ENCODE data around the gene REXO4. TPM values are rescaled to one million over a fixed set of nuclear protein-coding genes. Genes with fewer than 3 reads are reported as not detected.

The REXO4 gene
- total and polyA plus RNA-seq, 2 of the 4 experiments (the other 2 are of a cell fraction): 16.1 to 21.8 TPM

DNA sequence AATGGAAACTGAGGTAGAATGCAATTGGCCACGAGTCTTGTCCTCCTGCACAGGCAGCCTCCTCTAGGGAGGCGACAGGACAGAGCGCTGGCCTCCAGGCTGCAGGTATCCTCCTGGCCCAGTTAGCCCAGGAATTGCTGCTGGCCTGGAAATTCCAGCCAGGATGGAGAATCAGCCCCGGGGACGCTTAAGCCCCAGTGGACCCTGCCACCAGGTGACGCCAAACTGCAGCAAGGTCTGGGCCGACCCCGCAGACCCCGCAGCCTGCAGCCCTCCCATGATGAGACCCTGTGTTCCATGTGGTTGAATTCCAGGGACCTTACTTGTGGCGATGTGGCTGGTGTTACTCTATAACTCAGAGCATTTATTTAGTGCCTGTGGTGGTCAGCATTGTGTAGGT lies 49.3 kb upstream of the REXO4 start:
- Histone ChIP-seq H3K27ac (ENCODE audit: insufficient read depth, low read length) (no peak overlapping the region), H3K27me3 (ENCODE audit: control insufficient read depth, insufficient read depth, low read length) (no peaks in the 10 kb centered on the region), H2BK20ac (ENCODE audit: low read depth, low read length) (no peak overlapping the region), H3K9ac (ENCODE audit: low read depth, low read length) (no peak overlapping the region), H4K91ac (ENCODE audit: insufficient read depth, low read depth, low read length) (no peak overlapping the region), H3K4me2 (ENCODE audit: low read depth, low read length) (no peak overlapping the region), H3K4me3 (ENCODE audit: insufficient read depth, low read depth, low read length) (no peak overlapping the region), H3K56ac (ENCODE audit: extremely low read depth, insufficient read depth, low read length) (no peak overlapping the region), H3K9me3 (ENCODE audit: control insufficient read depth, insufficient read depth, low read length) (no peaks in the 10 kb centered on the region), H2AFZ (replicated peaks; ENCODE audit: low read length, poor library complexity) (no peak overlapping the region), H3K4ac (ENCODE audit: low read depth, low read length) (no peak overlapping the region), H2AK9ac (replicated peaks; ENCODE audit: low read depth, low read length, poor library complexity) (no peak overlapping the region), H2BK15ac (ENCODE audit: low read depth, low read length) (no peak overlapping the region), H3K14ac (replicated peaks; ENCODE audit: low read depth, low read length) (no peak overlapping the region), H3K4me1 (ENCODE audit: control insufficient read depth, insufficient read depth, low read length) (no peaks in the 10 kb centered on the region), H2BK5ac (ENCODE audit: low read depth, low read length, poor library complexity, severe bottlenecking) (no peak overlapping the region), H2BK120ac (ENCODE audit: low read depth, low read length) (no peak overlapping the region), H3K18ac (ENCODE audit: low read depth, low read length) (no peak overlapping the region), H4K5ac (ENCODE audit: low read depth, low read length) (no peak overlapping the region), H3K79me1 (ENCODE audit: low read depth in 1 of 2, low read length in 2 of 2) (no peaks in the 10 kb centered on the region; a peak in 1 of 4 replicates), H2AK5ac (ENCODE audit: low read depth, low read length) (no peak overlapping the region), H3K9me1 (ENCODE audit: insufficient read depth, low read length) (no peaks in the 10 kb centered on the region), H3K23ac (ENCODE audit: low read depth, low read length) (no peak overlapping the region), H4K8ac (ENCODE audit: low read depth in 2 of 2, low read length in 2 of 2) (no peak overlapping the region), H3K36me3 (ENCODE audit: control insufficient read depth, insufficient read depth, low read length) (peaks cover 9% of the 10 kb centered on the region), H4K20me1 (ENCODE audit: insufficient read depth, low read length) (no peaks in the 10 kb centered on the region)
- DNase-seq (no peak), ATAC-seq (ENCODE audit: low read depth) (no peak)
- WGBS, 2 experiments (ENCODE audit: extremely low coverage in 2 of 2, insufficient read length in 1 of 2): 45% methylated on average over 6 of the region's 10 CpGs; no CpG with 5 or more reads in 1 of the 2 experiments
- intact Hi-C loops (cut with micrococcal nuclease): no loop called here
- dilution Hi-C loops (cut with HindIII; ENCODE audit: low sequenced_read_pairs, unreplicated experiment): no loop called here
- in situ Hi-C loops (cut with MboI; ENCODE audit: low sequenced_read_pairs): no loop called here
- ChIA-PET POLR2A (ENCODE audit: unreplicated experiment) (no interaction called here), CTCF (no interaction called here)
- no peak for TF ChIP-seq RAD21 (IDR thresholded peaks at IDR 0.05; ENCODE audit: low read length)
- no peak for TF ChIP-seq NFE2L2 (IDR thresholded peaks at IDR 0.05; ENCODE audit: low read depth, low read length)
- TF ChIP-seq FOS (IDR thresholded peaks at IDR 0.05; ENCODE audit: low read depth, low read length): no peak
- TF ChIP-seq RFX5 (IDR thresholded peaks at IDR 0.05; ENCODE audit: low read depth, low read length): no peak
- TF ChIP-seq RCOR1 (IDR thresholded peaks at IDR 0.05; ENCODE audit: insufficient replicate concordance, low read length): no peak
- BruUV-seq (replicated peaks): no TSS peak
